HG02763 (cell line): ENCODE measurements around the gene RNF114.
"Not testable (repeated sequence)": the region's sequence is repeated elsewhere in the genome, so short reads cannot be mapped to it uniquely, and the experiment has no call there.

Experiments
- ATAC-seq: cut with Tn5 transposase; IDR thresholded peaks from one replicate; pipeline ENCODE4 v1.9.1; 2021; ENCODE audit warnings: mild to moderate bottlenecking, moderate library complexity; ENCODE audit not compliant: unreplicated experiment

RNF114 gene, protein sequence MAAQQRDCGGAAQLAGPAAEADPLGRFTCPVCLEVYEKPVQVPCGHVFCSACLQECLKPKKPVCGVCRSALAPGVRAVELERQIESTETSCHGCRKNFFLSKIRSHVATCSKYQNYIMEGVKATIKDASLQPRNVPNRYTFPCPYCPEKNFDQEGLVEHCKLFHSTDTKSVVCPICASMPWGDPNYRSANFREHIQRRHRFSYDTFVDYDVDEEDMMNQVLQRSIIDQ

DNA sequence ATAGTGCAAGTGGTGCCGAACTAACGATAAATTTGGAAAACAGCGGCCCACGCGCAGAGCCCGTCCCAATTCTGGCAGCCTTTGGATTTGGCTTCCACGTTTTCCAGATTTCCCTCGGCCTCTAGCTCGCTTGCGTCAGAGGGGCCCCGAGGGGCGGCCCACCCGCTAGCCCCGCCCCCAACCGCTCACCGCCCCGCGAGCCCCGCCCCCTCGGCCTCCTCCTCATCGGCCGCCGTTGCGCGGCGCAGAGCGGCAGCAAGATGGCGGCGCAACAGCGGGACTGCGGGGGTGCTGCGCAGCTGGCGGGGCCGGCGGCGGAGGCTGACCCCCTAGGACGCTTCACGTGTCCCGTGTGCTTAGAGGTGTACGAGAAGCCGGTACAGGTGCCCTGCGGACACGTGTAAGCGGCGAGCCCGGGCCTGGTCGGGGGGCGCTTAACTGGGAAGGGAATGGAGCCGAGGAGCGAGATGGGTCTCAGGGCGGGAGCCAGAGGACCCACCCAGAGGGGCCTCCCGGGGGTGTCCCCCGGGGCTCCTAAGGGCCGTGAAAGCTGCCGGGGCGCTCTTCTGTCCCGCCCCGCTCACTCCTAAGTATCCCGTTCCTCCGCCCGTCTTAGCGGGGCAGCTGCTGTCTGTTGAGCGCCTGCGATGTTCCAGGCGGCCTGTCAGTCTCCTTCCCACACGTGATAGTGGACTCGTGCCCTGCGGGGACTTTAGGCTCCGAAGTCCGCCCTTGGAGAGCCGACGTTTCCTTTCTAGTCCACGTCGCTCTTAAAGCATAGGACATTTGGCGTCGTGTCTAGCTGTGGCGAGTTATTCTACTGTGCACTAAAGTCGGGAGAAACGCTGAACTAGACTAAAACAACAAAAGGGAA, at the start of gene RNF114:
Gene RNF114, plus strand, starts transcription at position 245 of the 874 bp plus-strand sequence. Its CDS starts 16 bp downstream, at position 261.
- peak; percentile 74 for ATAC-seq

DNA sequence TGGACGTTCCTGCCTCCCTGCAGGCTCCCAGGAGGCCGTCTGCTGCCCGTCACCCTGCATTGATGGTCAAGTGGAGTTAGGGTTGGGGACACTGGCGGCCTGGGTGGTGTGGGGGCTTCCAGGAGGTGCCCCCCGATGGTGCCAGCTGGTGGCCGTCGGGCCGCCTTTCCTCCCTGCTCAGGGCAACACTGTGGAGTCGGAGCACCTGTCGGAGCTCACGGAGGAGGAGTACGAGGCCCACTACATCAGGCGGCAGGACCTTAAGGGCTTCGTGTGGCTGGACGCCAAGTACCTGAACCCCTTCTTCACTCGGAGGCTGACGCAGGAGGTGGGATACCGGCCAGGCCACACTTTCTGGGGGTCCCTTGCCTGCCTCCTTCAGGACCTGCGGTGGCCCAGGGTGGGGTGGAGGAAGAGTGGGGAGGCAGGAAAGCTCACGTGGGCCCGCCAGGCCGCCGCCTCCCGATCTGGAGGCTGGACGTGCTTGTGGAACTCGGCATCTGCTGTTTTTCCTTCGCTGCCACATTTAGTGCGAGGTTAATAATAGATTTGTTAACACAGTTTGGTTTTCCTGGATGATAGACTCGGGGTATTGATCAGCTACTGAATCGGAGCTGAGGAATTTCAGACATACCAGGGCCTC, 49.5 kb upstream of the RNF114 start:
- ATAC-seq = no peak

DNA sequence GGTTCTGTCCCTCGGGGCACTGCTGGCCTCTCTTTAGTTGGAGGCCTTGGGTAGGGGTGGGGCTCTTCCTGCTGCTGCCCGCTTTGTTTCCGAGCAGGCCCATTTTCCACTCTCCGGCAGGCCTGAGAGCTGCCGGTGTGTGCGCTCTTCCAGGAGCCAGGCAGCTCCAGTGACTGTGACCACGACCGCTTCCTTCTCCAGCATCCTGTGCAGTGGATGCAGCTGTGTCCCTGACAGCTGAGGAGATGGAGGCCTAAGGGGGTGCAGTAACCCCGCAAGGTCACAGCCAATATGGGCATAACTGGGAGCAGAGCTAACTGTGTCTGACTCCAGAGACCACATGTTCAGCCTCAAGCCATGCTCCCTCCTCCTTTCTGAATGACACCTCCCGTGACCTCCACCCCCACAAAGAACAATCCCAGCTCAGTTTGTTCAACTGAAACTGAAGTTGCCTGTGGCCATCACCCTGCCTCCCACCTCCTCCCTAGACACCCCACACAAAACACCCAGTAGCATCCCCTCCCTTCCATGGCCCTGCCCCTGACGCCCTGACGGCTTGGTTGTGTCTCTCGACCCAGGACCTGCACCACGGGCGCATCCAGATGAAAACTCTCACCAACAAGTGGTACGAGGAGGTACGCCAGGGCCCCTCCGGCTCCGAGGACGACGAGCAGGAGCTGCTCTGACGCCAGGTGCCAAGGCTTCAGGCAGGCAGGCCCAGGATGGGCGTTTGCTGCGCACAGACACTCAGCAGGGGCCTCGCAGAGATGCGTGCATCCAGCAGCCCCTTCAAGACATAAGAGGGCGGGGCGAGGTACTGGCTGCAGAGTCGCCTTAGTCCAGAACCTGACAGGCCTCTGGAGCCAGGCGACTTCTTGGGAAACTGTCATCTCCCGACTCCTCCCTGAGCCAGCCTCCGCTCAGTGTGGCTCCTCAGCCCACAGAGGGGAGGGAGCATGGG, 48.7 kb upstream of the RNF114 start:
- no peak for ATAC-seq

DNA sequence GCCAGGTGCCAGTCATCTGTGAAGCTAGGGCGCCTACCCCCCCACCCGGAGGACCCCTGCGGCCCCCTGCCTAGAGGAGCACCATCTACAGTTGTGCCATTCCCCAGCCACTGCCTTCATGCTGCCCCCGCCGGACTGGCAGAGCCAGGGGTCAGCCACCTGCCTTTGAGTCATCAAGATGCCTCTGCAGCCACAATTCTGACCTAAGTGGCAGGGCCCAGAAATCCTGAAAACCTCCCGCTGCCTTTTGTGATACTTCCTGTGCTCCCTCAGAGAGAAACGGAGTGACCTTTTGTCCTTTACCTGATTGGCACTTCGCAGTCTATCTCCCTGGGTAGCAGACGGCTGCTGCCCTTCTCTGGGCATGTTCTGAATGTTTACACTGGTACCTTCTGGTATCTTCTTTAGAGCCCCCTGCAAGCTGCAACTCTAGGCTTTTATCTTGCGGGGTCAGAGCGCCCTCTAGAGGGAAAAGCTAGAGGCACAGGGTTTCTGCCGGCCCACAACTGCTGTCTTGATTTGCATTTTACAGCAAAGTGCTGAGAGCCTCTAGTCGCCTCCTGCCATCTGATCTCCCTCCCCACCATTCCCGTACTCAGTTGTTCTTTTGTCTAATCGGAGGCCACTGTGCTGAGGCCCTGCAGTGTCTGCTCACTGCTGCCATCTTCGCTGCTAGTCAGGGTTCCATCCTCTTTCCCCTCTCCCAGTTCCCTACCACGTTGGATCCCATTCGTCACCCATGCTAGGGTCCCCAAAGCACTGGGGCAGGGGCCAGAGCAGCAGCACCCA, 47.8 kb upstream of the RNF114 start:
- ATAC-seq = no peak

DNA sequence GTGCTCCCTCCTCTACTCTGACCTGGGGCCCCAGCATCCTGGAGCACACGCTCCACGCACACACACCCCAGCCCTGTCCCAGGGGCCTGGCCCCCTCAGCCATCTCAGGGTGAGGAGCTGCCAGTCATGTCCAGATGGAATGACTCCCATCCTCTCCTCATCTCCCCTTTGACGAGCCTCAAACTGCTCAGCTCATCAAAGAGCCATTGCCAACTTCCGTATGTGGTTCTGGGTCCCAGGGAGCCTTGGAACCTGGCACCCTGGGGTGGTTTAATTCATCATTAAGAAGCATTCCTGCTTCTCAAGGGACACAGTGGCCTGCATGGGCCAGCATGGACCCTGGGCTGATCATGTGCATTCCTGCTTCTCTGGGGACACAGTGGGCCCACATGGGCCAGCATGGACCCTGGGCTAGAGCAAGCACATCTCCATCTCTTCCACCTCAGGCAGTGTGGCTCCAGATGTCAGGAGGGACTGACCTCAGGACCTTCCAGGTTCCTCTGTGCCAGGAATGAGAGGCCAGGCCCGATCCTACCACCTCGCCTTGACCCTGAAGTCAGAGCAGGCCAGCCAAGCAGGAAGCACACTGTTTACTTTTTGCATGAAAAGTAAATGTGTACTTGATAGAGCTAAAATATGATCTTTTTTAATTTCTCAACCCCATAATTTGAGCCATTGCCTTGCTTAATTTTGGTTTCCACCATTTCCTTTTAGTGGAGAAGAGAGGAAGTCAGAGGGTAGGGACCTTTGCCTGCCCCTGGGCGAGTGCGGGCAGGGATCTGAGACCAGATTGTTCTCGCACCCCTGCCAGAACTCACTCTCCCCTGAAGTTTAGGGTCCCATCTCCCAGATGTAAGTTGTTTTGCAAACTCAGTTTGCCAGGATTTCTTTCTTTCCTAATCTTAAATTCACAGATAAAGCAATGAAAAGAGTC, 46.9 kb upstream of the RNF114 start:
- ATAC-seq = no peak

DNA sequence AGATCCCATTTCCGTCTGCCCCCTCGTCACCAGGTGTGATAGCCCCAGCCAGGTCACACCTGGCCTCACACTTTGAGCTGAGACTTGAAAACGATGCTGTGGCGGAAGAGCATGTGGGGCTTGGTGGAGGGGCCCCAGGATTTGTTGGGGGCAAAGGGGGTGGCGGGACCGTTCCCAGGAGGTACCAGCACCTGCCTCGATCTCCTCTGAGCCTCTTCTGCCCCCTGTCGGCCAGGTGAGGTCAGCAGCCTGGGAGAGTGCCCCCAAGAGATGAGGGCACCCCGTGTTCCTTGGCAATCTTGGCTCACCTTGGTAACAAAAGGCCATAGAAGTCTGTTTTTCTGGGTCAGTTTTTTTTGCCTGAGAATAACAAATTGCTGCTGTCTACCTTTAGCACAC, 46.3 kb upstream of the RNF114 start:
- ATAC-seq = no peak

DNA sequence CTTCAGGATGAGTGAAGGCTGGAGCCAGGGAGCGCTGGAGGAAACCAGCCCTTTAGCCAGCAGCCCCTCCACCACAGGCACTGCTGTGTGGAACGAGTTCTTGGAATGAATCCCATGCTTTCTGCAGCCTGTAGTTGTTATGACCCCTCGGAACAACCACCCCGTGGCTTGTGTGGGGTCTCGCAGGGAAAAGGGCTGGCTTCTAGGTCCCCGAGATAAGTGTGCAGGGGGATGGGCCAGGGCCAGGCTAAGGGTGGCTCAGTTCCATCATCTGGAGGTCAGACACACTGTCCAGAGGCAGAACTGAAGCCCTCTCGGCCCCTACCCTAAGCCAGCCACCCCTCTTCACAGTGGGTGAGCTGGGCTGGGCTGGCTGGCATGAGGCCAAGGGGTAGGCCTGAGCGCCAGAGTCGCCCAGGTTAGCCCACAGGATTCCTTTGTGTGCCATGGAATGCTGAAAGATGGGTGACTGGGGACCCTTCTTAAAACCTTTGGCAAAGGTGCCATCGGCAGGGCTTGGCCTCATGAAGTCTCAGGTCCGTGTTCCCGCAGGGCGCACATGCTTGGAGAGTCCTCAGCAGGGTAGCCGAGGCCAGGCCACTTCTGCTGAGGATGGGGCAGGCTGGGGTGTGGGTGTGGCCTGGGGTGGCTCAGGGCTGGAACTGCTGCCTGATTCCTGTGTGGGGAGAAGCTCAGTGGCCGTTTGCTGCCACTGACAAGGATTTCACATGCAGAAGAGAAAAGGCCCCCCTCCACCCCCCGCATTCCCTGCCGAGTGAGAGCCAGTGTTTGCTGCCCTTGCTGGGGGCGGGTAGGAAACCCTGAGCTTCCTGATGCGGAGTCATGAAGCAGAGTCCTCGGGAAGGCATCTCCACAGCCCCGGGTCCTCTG, 45.5 kb upstream of the RNF114 start:
- ATAC-seq = no peak

DNA sequence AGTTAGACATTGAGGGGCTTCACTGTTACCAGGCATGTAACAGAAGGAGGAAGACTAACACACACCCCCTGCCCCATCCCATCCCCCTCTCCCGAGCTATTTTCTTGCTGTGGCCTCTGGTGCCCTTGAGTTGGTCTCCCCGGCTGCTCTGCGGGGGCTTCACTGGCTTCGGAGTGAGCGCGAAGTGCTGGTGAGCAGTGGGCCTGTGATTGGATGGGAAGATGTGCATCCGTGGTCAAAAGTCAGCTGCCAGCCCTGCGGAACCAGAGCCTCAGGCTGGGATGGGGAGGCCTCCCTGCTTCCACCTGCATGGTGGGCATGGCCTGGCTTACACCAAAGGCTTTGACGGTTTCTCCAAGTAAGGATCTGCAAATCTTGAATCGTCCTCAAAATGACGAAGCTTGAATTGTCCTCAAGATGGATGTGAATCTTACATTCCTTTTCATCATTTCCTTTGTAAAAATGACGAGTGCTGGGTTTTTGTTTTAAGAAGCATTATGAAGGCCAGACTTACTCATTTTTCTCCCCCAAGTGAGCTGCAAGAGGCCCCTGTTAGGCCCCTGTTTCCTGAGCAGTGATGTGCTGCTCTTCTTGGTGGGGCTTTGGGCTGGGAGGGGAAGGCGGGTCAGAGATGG, 44.6 kb upstream of the RNF114 start:
- ATAC-seq = no peak

DNA sequence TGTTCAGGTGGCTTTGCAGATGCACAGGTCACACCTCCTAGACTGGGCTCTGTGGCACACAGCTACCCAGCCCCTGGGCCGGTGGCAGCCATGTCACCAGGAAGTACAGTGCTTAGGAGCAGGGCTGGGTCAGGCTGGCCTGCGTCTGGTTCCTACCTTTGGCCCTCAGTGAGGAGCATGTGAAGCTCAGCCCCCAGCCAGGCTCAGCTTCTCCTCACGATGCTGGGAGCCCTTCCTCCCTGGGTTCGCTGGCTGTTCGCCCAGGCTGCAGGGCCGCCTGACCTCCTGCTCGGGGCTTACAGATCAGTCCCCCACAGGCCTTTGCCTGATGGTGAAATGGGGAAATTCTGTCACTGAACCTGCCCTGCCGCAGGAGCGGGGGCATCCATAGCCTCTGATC, 43.9 kb upstream of the RNF114 start:
- ATAC-seq = no peak

DNA sequence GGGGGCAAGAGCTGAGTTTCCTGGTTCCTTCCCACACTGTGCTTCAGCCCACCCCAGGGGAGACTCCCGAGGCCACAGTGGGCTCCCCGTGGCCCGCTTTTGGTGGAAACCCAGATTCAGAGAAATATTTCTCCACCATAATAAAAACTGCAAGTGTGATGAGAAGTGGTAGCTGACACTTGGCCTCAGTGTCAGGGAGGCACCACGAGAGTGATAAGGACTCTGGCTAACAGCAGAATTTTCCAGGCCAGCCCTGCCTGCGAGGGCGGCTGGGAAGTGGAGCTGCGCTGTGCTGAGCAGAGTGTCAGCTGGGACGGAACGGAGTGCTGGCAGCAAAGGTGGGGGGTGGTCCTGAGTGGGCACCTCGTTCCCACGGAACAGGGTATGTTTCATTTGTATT, 43.4 kb upstream of the RNF114 start:
- no peak for ATAC-seq

DNA sequence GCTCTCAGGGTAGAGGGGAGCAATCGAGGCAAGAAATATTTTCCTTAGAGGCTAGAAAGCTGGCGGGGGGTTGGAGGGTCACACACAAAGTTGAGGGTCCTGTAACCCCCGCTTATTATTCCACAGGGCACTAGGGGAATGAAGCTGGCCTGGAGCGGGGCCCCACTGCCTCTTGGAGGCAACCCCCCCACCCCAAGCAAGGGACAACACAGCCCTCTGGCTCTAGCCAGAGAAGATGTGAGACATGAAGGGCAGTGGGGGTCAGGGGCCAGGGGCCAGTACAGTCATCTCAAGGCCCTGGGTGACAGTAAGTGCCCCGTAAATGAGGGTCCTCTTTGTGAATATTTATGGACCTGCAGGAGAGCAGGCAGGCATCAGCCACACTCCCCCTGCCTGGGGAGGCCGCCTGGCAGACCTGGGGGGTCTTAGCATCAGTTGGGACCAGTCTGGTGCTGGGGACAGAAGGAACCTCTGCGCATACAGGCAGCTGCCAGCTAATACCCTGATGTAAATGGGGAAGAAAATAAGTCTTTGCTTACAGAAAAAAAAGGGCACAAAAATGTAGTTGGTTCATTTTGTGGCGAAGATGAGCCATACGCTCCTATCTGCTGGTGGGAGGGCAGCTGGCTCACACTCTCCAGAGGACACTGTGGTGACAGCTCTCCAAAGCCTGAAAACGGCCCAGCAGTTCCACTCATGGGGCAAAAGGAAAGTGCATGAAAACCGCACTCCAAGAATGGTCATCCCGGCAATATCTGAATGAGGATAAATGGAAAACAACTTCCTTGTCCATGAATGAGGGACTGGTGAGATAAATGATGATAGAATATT, 42.7 kb upstream of the RNF114 start:
- no peak for ATAC-seq

DNA sequence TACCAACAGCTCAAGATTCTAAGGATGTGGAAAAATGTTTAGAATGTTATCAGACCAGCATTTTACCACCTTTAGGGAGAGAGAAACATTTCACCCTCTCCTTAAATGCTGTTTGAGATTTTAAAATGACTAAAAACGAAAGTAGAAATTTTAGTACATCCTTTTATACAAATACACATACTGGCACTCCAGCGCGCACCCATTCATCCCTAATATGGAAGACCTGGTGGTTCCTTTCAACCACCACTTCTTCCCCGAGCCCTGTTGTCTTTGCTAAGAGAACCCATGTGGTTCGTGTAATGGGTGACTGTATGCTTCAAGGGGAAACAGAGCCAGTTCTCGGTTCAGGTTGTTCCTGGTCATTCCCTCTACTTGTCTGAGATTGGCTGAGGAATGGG, 42.1 kb upstream of the RNF114 start:
- no peak for ATAC-seq

DNA sequence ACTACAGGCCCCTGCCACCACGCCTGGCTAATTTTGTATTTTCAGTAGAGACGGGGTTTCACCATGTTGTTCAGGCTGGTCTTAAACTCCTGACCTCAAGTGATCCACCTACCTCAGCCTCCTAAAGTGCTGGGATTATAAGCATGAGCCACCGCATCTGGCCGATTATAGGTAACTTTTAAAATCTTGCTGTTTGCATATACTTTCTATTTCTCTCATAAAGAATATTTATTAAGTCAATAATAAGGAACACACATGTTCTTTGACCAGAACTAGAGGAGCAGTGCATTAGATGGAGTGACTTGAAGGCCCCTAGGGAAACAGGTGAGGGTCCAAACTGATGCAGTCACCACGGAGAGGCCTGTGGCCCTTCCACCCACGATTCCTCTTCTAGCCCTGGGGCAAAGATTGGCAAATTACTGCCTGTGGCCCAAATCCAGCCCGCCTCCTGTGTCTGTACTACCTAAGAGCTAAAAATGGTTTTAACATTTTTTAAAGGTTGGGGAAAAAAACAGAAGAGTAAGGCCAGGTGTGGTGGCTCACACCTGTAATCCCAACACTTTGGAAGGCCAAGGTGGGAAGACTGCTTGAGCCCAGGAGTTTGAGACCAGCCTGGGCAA, 40.6 kb upstream of the RNF114 start:
- not testable (repeated sequence) for ATAC-seq

DNA sequence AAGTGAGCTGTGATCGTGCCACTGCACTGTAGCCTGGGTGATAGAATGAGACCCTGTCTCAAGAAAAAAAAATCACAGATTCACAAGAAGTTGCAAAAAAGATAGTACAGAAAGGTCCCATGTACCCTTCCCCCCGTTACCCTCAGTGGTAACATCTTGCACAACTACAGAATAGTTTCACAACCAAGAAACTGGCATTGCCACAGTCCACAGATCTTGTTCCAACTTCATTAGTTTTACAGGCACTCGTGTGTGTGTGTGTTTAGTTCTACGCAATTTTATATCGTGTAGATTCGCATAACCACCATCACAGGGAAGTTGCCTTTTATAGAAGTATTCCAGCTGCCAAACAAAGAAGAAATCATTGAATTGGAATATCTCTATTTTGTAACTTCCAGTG, 40.0 kb upstream of the RNF114 start:
- no peak for ATAC-seq

DNA sequence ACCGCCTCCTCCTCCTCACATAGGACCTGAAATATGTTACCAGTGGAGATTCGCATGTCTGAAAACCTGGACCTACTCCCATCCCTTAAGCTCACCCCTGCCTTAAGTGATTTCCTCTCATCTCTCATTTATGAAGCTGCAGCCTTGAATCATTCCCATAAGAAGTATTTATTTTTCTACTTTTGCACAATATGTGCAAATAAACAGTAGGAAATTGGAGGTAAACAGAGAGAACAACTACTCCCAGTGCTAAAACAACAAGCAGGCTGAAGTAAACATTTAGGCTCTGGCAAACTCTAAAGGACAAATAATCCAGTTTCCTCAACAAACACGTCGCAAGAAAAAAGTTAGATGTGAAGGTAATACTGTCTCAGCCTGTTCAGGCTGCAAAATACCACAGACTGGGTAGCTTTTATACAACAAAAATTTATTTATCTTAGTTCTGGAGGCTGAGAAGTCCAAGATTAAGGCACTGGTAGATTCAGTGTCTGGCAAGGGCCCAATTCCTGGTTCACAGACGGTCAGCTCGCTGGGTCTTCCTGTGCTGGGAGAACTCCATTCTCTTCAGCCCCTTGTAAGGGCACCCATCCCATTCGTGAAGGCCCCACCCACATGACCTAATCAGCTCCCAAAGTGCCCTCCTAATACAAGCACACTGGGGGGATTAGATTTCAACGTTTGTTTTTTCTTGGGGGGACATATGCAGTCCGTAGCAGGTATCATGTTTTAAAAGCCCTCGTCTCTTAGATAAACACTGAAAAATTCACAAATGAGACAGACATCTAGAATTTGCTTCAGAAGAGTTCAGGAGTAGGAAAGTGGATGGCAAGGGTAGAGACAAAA, 36.4 kb upstream of the RNF114 start:
- ATAC-seq = no peak
